Measurements from ENCODE around the gene F8A2. TPM values are rescaled to one million over a fixed set of nuclear protein-coding genes. Genes with fewer than 3 reads are reported as not detected.
"Not testable (repeated sequence)": the region's sequence is repeated elsewhere in the genome, so short reads cannot be mapped to it uniquely, and the experiment has no call there.

The F8A2 gene
- total RNA-seq (not detected), polyA plus RNA-seq (not detected)

DNA sequence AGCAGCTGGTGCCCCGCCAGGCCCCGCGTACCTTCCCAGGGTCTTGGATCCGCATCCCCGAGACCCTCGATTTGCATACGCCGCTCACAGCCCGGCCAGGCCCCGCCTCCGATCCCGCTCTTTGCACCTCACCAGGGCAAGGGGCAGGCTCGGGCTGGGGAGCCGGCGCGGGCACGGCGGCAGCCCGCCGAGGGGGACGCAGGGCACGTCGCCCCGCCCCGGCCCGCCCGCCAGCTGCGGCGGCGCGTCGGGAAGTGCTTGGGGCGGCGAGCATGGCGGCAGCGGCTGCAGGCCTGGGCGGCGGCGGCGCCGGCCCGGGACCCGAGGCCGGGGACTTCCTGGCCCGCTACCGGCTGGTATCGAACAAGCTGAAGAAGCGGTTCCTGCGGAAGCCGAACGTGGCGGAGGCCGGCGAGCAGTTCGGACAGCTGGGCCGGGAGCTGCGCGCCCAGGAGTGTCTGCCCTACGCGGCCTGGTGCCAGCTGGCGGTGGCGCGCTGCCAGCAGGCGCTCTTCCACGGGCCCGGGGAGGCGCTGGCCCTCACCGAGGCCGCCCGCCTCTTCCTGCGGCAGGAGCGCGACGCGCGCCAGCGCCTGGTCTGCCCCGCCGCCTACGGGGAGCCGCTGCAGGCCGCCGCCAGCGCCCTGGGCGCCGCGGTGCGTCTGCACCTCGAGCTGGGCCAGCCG, at the start of gene F8A2:
Gene F8A2, plus strand, starts transcription at position 253 of the 686 bp plus-strand sequence. Its CDS starts 20 bp downstream, at position 273.
- POLR2A ChIA-PET, H3K4me1 Mint-ChIP-seq, H3K36me3 Mint-ChIP-seq, H3K27ac Mint-ChIP-seq, H3K4me3 Mint-ChIP-seq, DNase-seq, H3K27me3 Mint-ChIP-seq, H3K9me3 Mint-ChIP-seq: not testable (repeated sequence)
- ATAC-seq, result peak; percentile 77 to 81

DNA sequence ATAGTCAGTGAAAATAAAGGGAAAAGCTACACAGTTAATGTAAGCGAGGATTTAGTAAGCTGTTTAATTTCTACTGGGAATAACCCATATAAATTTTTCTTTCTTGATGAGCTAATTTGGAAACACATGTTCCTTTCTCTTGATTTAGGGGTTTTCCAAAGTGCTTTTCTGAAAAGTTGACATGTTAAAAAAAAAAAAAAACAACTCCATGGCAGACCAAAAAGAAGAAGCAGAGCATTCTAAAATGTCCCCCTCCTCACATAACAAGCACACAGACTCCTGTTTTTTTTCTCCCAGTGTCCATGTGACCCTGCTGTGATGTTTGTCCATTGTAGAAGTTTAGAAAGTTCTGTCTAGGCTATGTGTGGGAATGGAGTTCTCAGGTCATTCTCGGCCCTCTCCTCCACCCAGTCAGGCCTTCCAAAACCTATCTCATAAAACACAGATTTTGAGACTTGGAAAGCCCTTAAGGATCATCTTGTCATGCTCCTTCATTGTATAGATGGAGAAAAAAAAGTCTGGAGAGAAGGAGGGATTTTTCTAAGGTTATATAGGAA, 48.3 kb upstream of the F8A2 start:
- Mint-ChIP-seq H3K27ac (no peak overlapping the region), H3K4me1 (no peaks in the 10 kb centered on the region), H3K9me3 (peaks cover 0 to 2% (median 0%) of the 10 kb centered on the region in 9 donors), H3K36me3 (no peaks in the 10 kb centered on the region), H3K4me3 (no peak overlapping the region), H3K27me3 (peaks cover 0 to 5% (median 0%) of the 10 kb centered on the region in 5 donors)
- POLR2A ChIA-PET, result interaction anchor here (0.7 kb wide), 1 partner anchor 63 kb away, joined by 3 read pairs; no protein-coding TSS in a partner anchor
- DNase-seq (no peak), ATAC-seq (no peak)

- H3K4me1 Mint-ChIP-seq, result no peaks in the 10 kb centered on the region
- POLR2A ChIA-PET, result no interaction called here
- H3K4me3 Mint-ChIP-seq, result no peak within 1 kb of the TSS
- H3K27ac Mint-ChIP-seq, result no peak within 1 kb of the TSS
- ATAC-seq, result no peak
- DNase-seq, result no peak
- no peaks in the 10 kb centered on the region for H3K9me3 Mint-ChIP-seq
- no peaks in the 10 kb centered on the region for H3K36me3 Mint-ChIP-seq
- peaks cover 0 to 2% (median 0%) of the 10 kb centered on the region in 5 donors for H3K27me3 Mint-ChIP-seq
Observed at GRCh38 chrX:155334486-155335336, 47.2 kb upstream of the F8A2 start, which contains the start of gene CLIC2. CLIC2 (minus strand) TSS chrX:155334614; CDS start chrX:155334427, 187 bp downstream.

DNA sequence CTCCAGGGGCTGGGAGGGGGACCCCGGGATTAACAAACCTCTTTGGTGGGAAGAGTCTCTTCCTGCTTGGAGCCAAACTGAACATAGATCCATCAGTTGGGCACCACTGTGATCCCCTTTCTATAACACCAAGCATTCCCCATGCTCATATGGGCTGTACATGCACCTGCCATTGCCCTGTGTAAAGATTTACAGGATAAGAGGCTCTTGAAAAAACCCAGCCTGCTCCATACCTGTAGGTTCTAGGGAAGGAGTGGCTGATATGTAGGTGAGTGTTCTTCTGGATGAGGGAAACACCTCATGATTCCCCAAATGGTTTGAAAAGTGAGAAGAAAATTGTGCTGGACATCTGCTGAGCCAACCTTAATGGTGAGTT, 46.6 kb upstream of the F8A2 start:
- DNase-seq, H3K27me3 Mint-ChIP-seq, ATAC-seq, H3K36me3 Mint-ChIP-seq, H3K9me3 Mint-ChIP-seq, H3K27ac Mint-ChIP-seq, H3K4me1 Mint-ChIP-seq, POLR2A ChIA-PET, H3K4me3 Mint-ChIP-seq: not testable (repeated sequence)

DNA sequence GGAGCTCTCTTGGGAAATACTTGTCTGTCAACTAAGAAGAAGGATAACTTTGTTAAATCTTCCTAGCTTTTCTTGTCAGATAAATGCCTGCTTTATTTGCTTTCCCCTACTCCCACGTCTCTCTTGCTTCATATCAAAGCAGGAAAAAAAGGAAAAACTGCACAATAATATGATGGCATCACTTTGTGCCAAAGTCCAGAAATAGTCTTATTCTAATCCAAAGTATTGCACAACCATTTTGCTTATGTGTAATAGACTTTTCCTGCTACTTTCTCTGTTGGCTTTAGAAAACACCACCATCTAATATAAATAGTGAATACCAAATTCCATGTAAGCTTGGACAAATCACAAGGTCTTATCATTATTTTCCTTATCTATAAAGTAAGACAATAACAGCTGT, 36.2 kb upstream of the F8A2 start:
- ATAC-seq, H3K27me3 Mint-ChIP-seq, H3K4me1 Mint-ChIP-seq, H3K4me3 Mint-ChIP-seq, DNase-seq, H3K27ac Mint-ChIP-seq, H3K9me3 Mint-ChIP-seq, H3K36me3 Mint-ChIP-seq, POLR2A ChIA-PET: not testable (repeated sequence)

DNA sequence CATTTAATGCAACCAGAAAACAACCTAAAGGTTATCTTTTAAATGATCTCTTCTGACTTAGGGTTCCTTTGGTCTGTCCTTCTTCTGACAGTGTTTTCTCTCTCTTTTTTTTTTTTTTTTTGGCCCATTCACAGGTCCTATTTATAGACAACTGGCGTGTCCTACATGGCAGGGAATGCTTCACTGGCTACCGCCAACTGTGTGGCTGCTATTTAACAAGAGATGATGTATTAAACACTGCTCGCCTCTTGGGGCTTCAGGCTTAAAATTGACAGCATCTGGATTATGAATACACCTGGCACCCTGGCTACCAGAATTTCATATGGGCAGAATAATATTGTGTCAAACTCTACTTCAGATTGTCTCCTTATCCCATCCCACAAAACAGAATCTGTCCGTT, 32.4 kb upstream of the F8A2 start:
- POLR2A ChIA-PET, H3K27me3 Mint-ChIP-seq, H3K4me1 Mint-ChIP-seq, H3K4me3 Mint-ChIP-seq, ATAC-seq, H3K9me3 Mint-ChIP-seq, H3K36me3 Mint-ChIP-seq, H3K27ac Mint-ChIP-seq, DNase-seq: not testable (repeated sequence)

DNA sequence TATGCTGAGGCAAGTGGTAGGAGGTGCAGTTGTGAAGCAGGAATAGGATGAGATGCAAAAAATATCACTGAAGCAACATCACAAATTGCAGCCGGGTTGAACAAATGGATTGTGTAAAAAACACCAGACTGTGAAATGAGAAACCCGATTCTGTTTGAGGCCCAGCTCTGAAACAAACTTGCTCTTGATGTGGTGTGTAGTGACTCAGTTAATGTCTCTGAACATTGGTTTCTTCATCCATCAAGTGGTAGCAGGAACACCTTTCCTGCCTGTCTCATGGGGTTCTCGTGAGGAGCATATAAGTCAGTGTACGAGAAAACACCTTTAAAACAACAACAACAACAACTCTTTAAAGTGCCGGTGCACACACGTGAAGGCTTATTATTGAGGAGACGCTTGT, 18.2 kb upstream of the F8A2 start:
- H3K9me3 Mint-ChIP-seq, H3K27me3 Mint-ChIP-seq, ATAC-seq, H3K36me3 Mint-ChIP-seq, H3K27ac Mint-ChIP-seq, POLR2A ChIA-PET, DNase-seq, H3K4me1 Mint-ChIP-seq, H3K4me3 Mint-ChIP-seq: not testable (repeated sequence)

DNA sequence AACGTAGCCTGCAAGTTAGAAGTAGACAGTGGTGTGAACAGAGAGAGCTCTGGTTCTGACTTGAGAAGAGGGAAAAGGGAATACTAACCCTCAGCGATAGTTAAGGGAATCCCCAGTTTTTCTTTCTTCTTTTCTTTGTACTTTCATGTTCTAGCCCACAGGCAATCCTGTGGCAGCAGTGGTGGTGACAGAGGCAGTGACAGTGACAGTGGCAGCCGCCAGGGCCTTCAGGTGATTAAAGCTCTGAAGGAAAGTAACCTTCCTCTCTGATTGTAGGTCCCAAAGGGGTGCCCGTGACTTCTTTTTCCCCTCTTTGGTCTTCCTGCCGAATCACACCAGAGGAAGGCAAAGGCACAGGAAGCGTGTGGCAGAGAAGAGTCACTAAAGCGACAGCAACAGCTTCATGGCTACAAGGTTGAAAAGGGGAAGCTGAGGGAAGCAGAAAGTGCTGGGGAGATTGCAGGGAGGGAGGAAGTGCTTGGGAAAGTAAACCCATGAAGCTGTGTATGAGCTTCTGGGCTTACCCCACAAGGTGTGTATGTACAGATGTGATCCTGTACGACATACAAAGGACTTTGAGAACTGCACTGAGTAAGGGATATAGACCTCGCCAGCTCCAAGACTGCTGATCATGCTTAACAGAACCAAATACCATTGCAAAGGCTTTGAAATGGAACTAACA, 8.0 kb upstream of the F8A2 start:
- POLR2A ChIA-PET, H3K27ac Mint-ChIP-seq, H3K36me3 Mint-ChIP-seq, H3K4me3 Mint-ChIP-seq, DNase-seq, H3K4me1 Mint-ChIP-seq, H3K9me3 Mint-ChIP-seq, H3K27me3 Mint-ChIP-seq: not testable (repeated sequence)
- ATAC-seq, result peak; percentile 86 to 97

DNA sequence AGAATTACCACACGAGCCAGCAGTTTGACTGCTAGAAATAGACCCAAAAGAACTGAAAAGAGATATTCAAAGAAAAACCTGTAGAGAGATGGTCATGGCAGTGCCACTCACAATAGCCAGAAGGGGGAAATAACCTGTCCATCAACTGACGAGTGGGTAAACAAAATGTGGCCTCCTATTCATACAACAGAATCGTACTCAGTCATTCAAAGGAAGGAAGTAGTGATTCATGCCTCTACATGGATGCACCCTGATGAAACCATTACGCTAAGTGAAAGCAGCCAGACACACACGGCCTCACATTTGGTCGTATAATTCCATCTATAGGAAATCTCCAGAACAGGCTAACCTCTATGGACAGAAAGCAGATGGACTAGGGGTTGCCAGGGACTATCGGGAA, 2.1 kb upstream of the F8A2 start:
- not testable (repeated sequence) for ATAC-seq, DNase-seq, H3K4me1 Mint-ChIP-seq

DNA sequence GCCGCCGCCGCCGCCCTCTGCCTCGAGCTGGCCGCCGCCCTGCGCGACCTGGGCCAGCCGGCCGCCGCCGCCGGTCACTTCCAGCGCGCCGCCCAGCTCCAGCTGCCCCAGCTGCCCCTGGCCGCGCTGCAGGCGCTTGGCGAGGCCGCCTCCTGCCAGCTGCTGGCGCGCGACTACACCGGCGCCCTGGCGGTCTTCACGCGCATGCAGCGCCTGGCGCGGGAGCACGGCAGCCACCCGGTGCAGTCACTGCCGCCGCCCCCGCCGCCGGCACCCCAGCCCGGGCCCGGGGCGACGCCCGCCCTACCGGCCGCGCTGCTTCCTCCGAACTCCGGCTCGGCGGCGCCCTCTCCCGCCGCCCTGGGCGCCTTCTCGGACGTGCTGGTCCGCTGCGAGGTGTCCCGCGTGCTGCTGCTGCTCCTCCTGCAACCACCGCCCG, 653 bp downstream of the F8A2 start:
- H3K4me1 Mint-ChIP-seq, result peaks cover 0 to 11% (median 10%) of the 10 kb centered on the region in 4 donors
- not testable (repeated sequence) for H3K27me3 Mint-ChIP-seq, H3K36me3 Mint-ChIP-seq

More for the DNA sequence above, 2.1 kb upstream of the F8A2 start:
- POLR2A ChIA-PET, H3K27ac Mint-ChIP-seq, H3K9me3 Mint-ChIP-seq, H3K36me3 Mint-ChIP-seq, H3K4me3 Mint-ChIP-seq, H3K27me3 Mint-ChIP-seq: not testable (repeated sequence)

GRCh38 chrX:155389634-155390033, 7.7 kb downstream of the F8A2 start:
- Mint-ChIP-seq H3K4me1 (peaks cover 11 to 39% (median 26%) of the 10 kb centered on the region in 4 donors), H3K27ac (no peak overlapping the region), H3K9me3 (peaks cover 0 to 13% (median 0%) of the 10 kb centered on the region in 9 donors), H3K36me3 (peaks cover 0 to 9% (median 7%) of the 10 kb centered on the region in 3 donors), H3K4me3 (no peak overlapping the region), H3K27me3 (no peaks in the 10 kb centered on the region)
- no peak for DNase-seq
- no peak for ATAC-seq
- POLR2A ChIA-PET, result no interaction called here

More for the DNA sequence above, 653 bp downstream of the F8A2 start:
- H3K9me3 Mint-ChIP-seq, H3K4me3 Mint-ChIP-seq, DNase-seq, POLR2A ChIA-PET, H3K27ac Mint-ChIP-seq: not testable (repeated sequence)
- ATAC-seq, result peak; percentile 67 to 73

DNA sequence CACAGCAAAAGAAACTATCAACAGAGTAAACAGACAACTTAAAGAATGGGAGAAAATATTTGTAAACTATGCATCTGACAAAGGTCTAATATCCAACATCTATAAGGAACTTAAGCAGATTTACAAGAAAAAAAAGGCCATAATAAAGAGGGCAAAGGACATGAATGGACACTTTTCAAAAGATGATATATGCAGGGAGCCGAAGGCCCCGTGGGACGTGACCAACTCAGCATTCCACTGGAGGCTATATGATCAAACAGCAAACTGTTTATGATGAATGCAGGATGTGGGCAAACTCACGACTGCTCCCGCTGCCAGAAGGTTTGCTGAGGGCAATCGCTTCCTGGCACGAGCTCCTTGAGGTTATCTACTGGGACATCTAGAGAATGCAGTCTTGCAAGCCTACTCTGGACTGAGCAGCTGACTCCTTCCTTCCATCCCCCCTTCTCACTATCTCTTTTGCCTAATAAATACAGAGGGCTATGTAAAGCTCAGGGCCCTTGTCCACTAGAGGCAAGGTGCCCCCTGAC, 12.9 kb downstream of the F8A2 start:
- Mint-ChIP-seq H3K9me3 (peaks cover 0 to 16% (median 0%) of the 10 kb centered on the region in 9 donors), H3K27ac (peak overlapping the region in 1 of 10 donors; percentile 16), H3K4me3 (peak overlapping the region in 2 of 10 donors; percentile 4 to 6), H3K4me1 (peaks cover 8 to 16% (median 10%) of the 10 kb centered on the region in 4 donors)
- peak in 1 of 10 donors; percentile 7 for DNase-seq
- H3K36me3 Mint-ChIP-seq, H3K27me3 Mint-ChIP-seq, POLR2A ChIA-PET, ATAC-seq: not testable (repeated sequence)

All from naive thymus-derived CD8-positive, alpha-beta T cell (primary cell).